K562 (cell line): Measurements from ENCODE around the gene PFDN2. TPM values are rescaled to one million over a fixed set of nuclear protein-coding genes. Genes with fewer than 3 reads are reported as not detected.

Experiments used
- ARID3B ChIP-seq: fragments of 250-450 bp; sonication (Bioruptor Pico); IDR thresholded peaks from 2 replicates; pipeline ENCODE4 v1.4.0; 2020; ENCODE audit warnings: borderline replicate concordance
- CGGBP1 ChIP-seq: fragments of 250-450 bp; sonication (Bioruptor Pico); IDR thresholded peaks from 2 replicates; pipeline ENCODE4 v1.9.0; 2021; ENCODE audit warnings: mild to moderate bottlenecking
- DPF2 ChIP-seq: fragments of 450-650 bp; IDR thresholded peaks from 2 replicates; pipeline ENCODE4 v1.6.1; 2016
- HDAC8 ChIP-seq: fragments of 450-650 bp; IDR thresholded peaks from 2 replicates; pipeline ENCODE4 v1.6.1; 2016; ENCODE audit warnings: mild to moderate bottlenecking, missing genetic modification characterization, moderate library complexity, missing compliant biosample characterization
- ILF3 ChIP-seq: fragments of 450-650 bp; IDR thresholded peaks from 2 replicates; pipeline ENCODE4 v1.6.1; 2018; ENCODE audit warnings: antibody characterized with exemption, mild to moderate bottlenecking, moderate library complexity, borderline replicate concordance
- MYNN ChIP-seq, 2 experiments: sonication (generic); formaldehyde crosslinking in 1 of 2; IDR thresholded peaks; 2 replicates each; pipeline versions ENCODE4 v1.5.0 to v1.6.1; 2016 to 2020; ENCODE audit warnings: antibody characterized with exemption in 1 of 2, missing genetic modification reagents in 1 of 2
- RREB1 ChIP-seq: fragments of 250-450 bp; sonication (Bioruptor Pico); IDR thresholded peaks from 2 replicates; pipeline ENCODE4 v1.4.0; 2020
- STAT5A ChIP-seq: IDR thresholded peaks from 2 replicates; pipeline ENCODE4 v1.6.1; 2012; ENCODE audit warnings: low read length, inconsistent platforms, borderline replicate concordance
- USF1 ChIP-seq: sonication (generic); formaldehyde crosslinking; IDR thresholded peaks from 2 replicates; pipeline ENCODE4 v1.9.0; 2022; ENCODE audit warnings: mild to moderate bottlenecking, missing genetic modification reagents
- VEZF1 ChIP-seq: fragments of 200-800 bp; sonication (Bioruptor generic); IDR thresholded peaks from 2 replicates; pipeline ENCODE4 v1.6.1; 2017; ENCODE audit warnings: missing genetic modification characterization, missing compliant biosample characterization
- ZC3H8 ChIP-seq: fragments of 450-650 bp; IDR thresholded peaks from 2 replicates; pipeline ENCODE4 v1.6.1; 2017
- ZKSCAN1 ChIP-seq: fragments of 150-350 bp; IDR thresholded peaks from 2 replicates; pipeline ENCODE4 v1.6.1; 2016; ENCODE audit warnings: low read depth, low read length
- ZKSCAN3 ChIP-seq: fragments of 250-450 bp; sonication (Bioruptor Pico); IDR thresholded peaks from 2 replicates; pipeline ENCODE4 v1.4.0; 2020
- ZNF143 ChIP-seq: sonication (generic); formaldehyde crosslinking; IDR thresholded peaks from 2 replicates; pipeline ENCODE4 v1.9.0; 2022; ENCODE audit warnings: mild to moderate bottlenecking, missing genetic modification reagents
- polyA plus RNA-seq, 8 experiments: library from polyadenylated mRNA; depleted of rRNA in 4 of 8; stranded (reverse) in 5 of 8; unstranded in 3 of 8; fragments of >200 nt; fragmentation: Nextera tagmentation in 2 of 8; fragmentation: Illumina TruSeq in 1 of 8; extraction: Ambion mirVana in 2 of 8; extraction: Trizol in 1 of 8; gene quantifications; 2 replicates each; pipeline versions ENCODE4 v1.2.1 to v1.2.3, GENCODE V29; 2011 to 2014; ENCODE audit warnings: inconsistent platforms in 1 of 8, missing spikeins in 1 of 8
- total RNA-seq, 7 experiments: library from RNA; depleted of rRNA in 6 of 7; stranded (reverse); fragments of >200 nt in 6 of 7; fragmentation: Illumina TruSeq in 2 of 7; extraction: Trizol in 2 of 7; gene quantifications; 2 replicates each; pipeline versions ENCODE4 v1.2.1 to v1.2.3, GENCODE V29; 2011 to 2021; ENCODE audit warnings: low replicate concordance in 1 of 7
- TF ChIP-seq, protein P1 (sequence below): fragments of 450-650 bp; IDR thresholded peaks from 2 replicates; pipeline ENCODE4 v1.6.1; 2016; ENCODE audit warnings: antibody characterized with exemption
- TF ChIP-seq, protein P2 (sequence below): fragments of 450-650 bp; formaldehyde crosslinking; IDR thresholded peaks from 2 replicates; pipeline ENCODE4 v1.4.0; 2020; ENCODE audit warnings: mild to moderate bottlenecking, moderate library complexity

The PFDN2 gene
- total and polyA plus RNA-seq, 9 of the 15 experiments (the other 6 are each of a cell fraction or from before 2014, with no cell fraction given): 50.2 to 361 (median 144) TPM

GRCh38 chr1:161162052-161162451, 44.2 kb upstream of the PFDN2 start (continued):
- TF ChIP-seq HDAC8 (tag): no peak
- TF ChIP-seq DPF2: peak; percentile 61; the same call in 1 of the 2 replicates
- TF ChIP-seq ZC3H8: no peak
- TF ChIP-seq, protein P1, sequence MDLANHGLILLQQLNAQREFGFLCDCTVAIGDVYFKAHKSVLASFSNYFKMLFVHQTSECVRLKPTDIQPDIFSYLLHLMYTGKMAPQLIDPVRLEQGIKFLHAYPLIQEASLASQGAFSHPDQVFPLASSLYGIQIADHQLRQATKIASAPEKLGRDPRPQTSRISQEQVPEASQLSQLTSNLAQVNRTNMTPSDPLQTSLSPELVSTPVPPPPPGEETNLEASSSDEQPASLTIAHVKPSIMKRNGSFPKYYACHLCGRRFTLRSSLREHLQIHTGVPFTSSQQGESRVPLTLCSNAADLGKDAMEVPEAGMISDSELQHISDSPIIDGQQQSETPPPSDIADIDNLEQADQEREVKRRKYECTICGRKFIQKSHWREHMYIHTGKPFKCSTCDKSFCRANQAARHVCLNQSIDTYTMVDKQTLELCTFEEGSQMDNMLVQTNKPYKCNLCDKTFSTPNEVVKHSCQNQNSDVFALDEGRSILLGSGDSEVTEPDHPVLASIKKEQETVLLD: no peak
- TF ChIP-seq ILF3: no peak
- TF ChIP-seq CGGBP1 (CRISPR knock-in tag): no peak
- TF ChIP-seq ZKSCAN1: no peak
- no peak for TF ChIP-seq ZNF143 (CRISPR knock-in tag)
- TF ChIP-seq STAT5A: no peak
- TF ChIP-seq USF1 (CRISPR knock-in tag): no peak
- TF ChIP-seq RREB1 (CRISPR knock-in tag): no peak
- no peak for TF ChIP-seq MYNN (IDR thresholded peaks at IDR 0.05)
- no peak for TF ChIP-seq MYNN (CRISPR knock-in tag; IDR thresholded peaks at IDR 0.05)
- TF ChIP-seq ARID3B (CRISPR knock-in tag): no peak
- TF ChIP-seq, protein P2, sequence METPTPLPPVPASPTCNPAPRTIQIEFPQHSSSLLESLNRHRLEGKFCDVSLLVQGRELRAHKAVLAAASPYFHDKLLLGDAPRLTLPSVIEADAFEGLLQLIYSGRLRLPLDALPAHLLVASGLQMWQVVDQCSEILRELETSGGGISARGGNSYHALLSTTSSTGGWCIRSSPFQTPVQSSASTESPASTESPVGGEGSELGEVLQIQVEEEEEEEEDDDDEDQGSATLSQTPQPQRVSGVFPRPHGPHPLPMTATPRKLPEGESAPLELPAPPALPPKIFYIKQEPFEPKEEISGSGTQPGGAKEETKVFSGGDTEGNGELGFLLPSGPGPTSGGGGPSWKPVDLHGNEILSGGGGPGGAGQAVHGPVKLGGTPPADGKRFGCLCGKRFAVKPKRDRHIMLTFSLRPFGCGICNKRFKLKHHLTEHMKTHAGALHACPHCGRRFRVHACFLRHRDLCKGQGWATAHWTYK (CRISPR knock-in tag): no peak
- no peak for TF ChIP-seq VEZF1
- no peak for TF ChIP-seq ZKSCAN3
